Measurements from ENCODE around the gene MFRP.

The MFRP gene

GRCh38 chr11:119316729-119317591 is 29.5 kb downstream of the MFRP start, which contains the start of gene MCAM:
Gene MCAM, minus strand, starts transcription at chr11:119317130. Its CDS starts 29 bp downstream, at chr11:119317101.
- no peak for DNase-seq

- DNase-seq: no peak
Measured at GRCh38 chr11:119316016-119316728, 30.3 kb downstream of the MFRP start.

GRCh38 chr11:119315131-119316015 is 31.1 kb downstream of the MFRP start:
- peak; percentile 24 for DNase-seq

- DNase-seq: no peak
Measured at GRCh38 chr11:119314726-119315125, 31.8 kb downstream of the MFRP start.

GRCh38 chr11:119310682-119311052 is 35.8 kb downstream of the MFRP start:
- DNase-seq: no peak

- no peak for DNase-seq
Measured at GRCh38 chr11:119309953-119310681, 36.4 kb downstream of the MFRP start.

- no peak for DNase-seq
Measured at GRCh38 chr11:119309411-119309810, 37.1 kb downstream of the MFRP start.

GRCh38 chr11:119307974-119308373 is 38.5 kb downstream of the MFRP start:
- DNase-seq: no peak

- DNase-seq: no peak
Measured at GRCh38 chr11:119307219-119307618, 39.3 kb downstream of the MFRP start.

- DNase-seq: peak; percentile 27
Measured at GRCh38 chr11:119306373-119306890, 40.1 kb downstream of the MFRP start.

GRCh38 chr11:119305556-119306372 is 40.7 kb downstream of the MFRP start:
- DNase-seq: no peak

GRCh38 chr11:119303227-119303718 is 43.2 kb downstream of the MFRP start:
- no peak for DNase-seq

GRCh38 chr11:119300198-119300964 is 46.1 kb downstream of the MFRP start:
- DNase-seq: no peak

GRCh38 chr11:119299416-119299815 is 47.1 kb downstream of the MFRP start:
- DNase-seq: no peak

- DNase-seq: no peak
Measured at GRCh38 chr11:119298726-119299125, 47.8 kb downstream of the MFRP start.

- DNase-seq: no peak
Measured at GRCh38 chr11:119297938-119298337, 48.6 kb downstream of the MFRP start.

GRCh38 chr11:119295178-119295577 is 51.3 kb downstream of the MFRP start:
- DNase-seq: no peak

GRCh38 chr11:119293461-119293860 is 53.0 kb downstream of the MFRP start:
- no peak for DNase-seq

GRCh38 chr11:119290894-119291497 is 55.5 kb downstream of the MFRP start:
- DNase-seq: no peak
